Suppressor macrophage (primary cell): ENCODE results near the gene CTDP1.
A peak's percentile ranks its signal among the peaks of the same experiment; 100 is the strongest.

Experiments
- DNase-seq, 4 experiments: peaks; one replicate each; pipeline ENCODE4 v3.0.0-alpha.2; 2020 to 2022

Gene CTDP1

GRCh38 chr18:79644666-79645057 lies 34.9 kb upstream of the CTDP1 start:
- DNase-seq, result no peak

GRCh38 chr18:79645291-79645983 lies 34.2 kb upstream of the CTDP1 start:
- peak in 3 of 4 experiments; percentile 22 to 52 (median 34) for DNase-seq

GRCh38 chr18:79647307-79647706 lies 32.3 kb upstream of the CTDP1 start:
- no peak for DNase-seq

GRCh38 chr18:79650959-79651358 lies 28.6 kb upstream of the CTDP1 start:
- no peak for DNase-seq

- DNase-seq, result no peak
Observed at GRCh38 chr18:79657342-79657996, 22.1 kb upstream of the CTDP1 start.

- no peak for DNase-seq
Observed at GRCh38 chr18:79658366-79658765, 21.2 kb upstream of the CTDP1 start.

GRCh38 chr18:79659733-79660132 lies 19.9 kb upstream of the CTDP1 start:
- no peak for DNase-seq

- no peak for DNase-seq
Observed at GRCh38 chr18:79662034-79662433, 17.6 kb upstream of the CTDP1 start.

- DNase-seq, result no peak
Observed at GRCh38 chr18:79662439-79662838, 17.2 kb upstream of the CTDP1 start.

- no peak for DNase-seq
Observed at GRCh38 chr18:79664525-79665125, 15.0 kb upstream of the CTDP1 start.

- no peak for DNase-seq
Observed at GRCh38 chr18:79668203-79668602, 11.4 kb upstream of the CTDP1 start.

GRCh38 chr18:79672490-79673276 lies 6.9 kb upstream of the CTDP1 start:
- no peak for DNase-seq

GRCh38 chr18:79677221-79677620 lies 2.4 kb upstream of the CTDP1 start:
- no peak for DNase-seq

GRCh38 chr18:79677840-79678239 lies 1.8 kb upstream of the CTDP1 start:
- DNase-seq, result no peak

GRCh38 chr18:79678665-79679551 lies 695 bp upstream of the CTDP1 start:
- peak; percentile 99 to 100 (median 99) for DNase-seq

- DNase-seq, result peak; percentile 65 to 75 (median 70)
Observed at GRCh38 chr18:79680100-79680879, 687 bp downstream of the CTDP1 start.

- DNase-seq, result no peak
Observed at GRCh38 chr18:79680891-79681339, 1.3 kb downstream of the CTDP1 start.

- DNase-seq, result peak; percentile 69 to 83 (median 72)
Observed at GRCh38 chr18:79681484-79682387, 2.1 kb downstream of the CTDP1 start.

GRCh38 chr18:79682481-79682880 lies 2.9 kb downstream of the CTDP1 start:
- no peak for DNase-seq
